Mesodermal cell (in vitro differentiated cells): Measurements from ENCODE around the gene SBDS.
"Not testable (repeated sequence)": the region's sequence is repeated elsewhere in the genome, so short reads cannot be mapped to it uniquely, and the experiment has no call there.

Experiments used
- H3K27ac ChIP-seq: 2 replicates; pipeline ENCODE4 v1.7.0; 2013; ENCODE audit warnings: mild to moderate bottlenecking, low read depth, low read length, moderate library complexity; ENCODE audit not compliant: severe bottlenecking
- H3K36me3 ChIP-seq: 2 replicates; pipeline ENCODE4 v1.7.1; 2013; ENCODE audit warnings: mild to moderate bottlenecking, low read length, moderate library complexity; ENCODE audit not compliant: control insufficient read depth, insufficient read depth
- H3K4me1 ChIP-seq: one replicate; pipeline ENCODE4 v1.7.1; 2013; ENCODE audit warnings: mild to moderate bottlenecking, low read length; ENCODE audit not compliant: insufficient read depth, control insufficient read depth, poor library complexity, severe bottlenecking
- H3K4me3 ChIP-seq: 2 replicates; pipeline ENCODE4 v1.7.0; 2013; ENCODE audit warnings: low read length, control low read depth, mild to moderate bottlenecking; ENCODE audit not compliant: insufficient read depth, poor library complexity, severe bottlenecking; ENCODE audit errors: extremely low read depth
- H3K9me3 ChIP-seq: 2 replicates; pipeline ENCODE4 v1.7.1; 2013; ENCODE audit warnings: mild to moderate bottlenecking, low read length, moderate library complexity; ENCODE audit not compliant: control insufficient read depth
- WGBS, 2 experiments: methylation state at CpG; one replicate each; pipeline ENCODE4 v1.1.5; 2013; ENCODE audit warnings: missing lambda C conversion rate in 2 of 2; ENCODE audit not compliant: insufficient coverage in 2 of 2; 5-methylcytosine and 5-hydroxymethylcytosine counted together

Gene SBDS

GRCh38 chr7:67019562-67020390 lies 24.4 kb upstream of the SBDS start:
- Histone ChIP-seq H3K36me3 (peaks cover 66% of the 10 kb centered on the region), H3K4me1 (no peaks in the 10 kb centered on the region), H3K4me3 (no peak overlapping the region), H3K27ac (no peak overlapping the region), H3K9me3 (no peaks in the 10 kb centered on the region)
- WGBS, 2 experiments: 79 to 85% methylated on average over 8 of the region's 8 CpGs

- H3K27ac ChIP-seq: no peak overlapping the region
- peaks cover 70% of the 10 kb centered on the region for H3K36me3 ChIP-seq
- no peaks in the 10 kb centered on the region for H3K4me1 ChIP-seq
- H3K9me3 ChIP-seq: no peaks in the 10 kb centered on the region
- no peak overlapping the region for H3K4me3 ChIP-seq
- 80 to 88% methylated on average over 7 of the region's 7 CpGs for WGBS, 2 experiments
Observed at GRCh38 chr7:67018940-67019339, 23.6 kb upstream of the SBDS start.

GRCh38 chr7:67017971-67018370 lies 22.6 kb upstream of the SBDS start:
- H3K27ac ChIP-seq, H3K9me3 ChIP-seq, H3K4me1 ChIP-seq, H3K4me3 ChIP-seq: not testable (repeated sequence)
- peaks cover 74% of the 10 kb centered on the region for H3K36me3 ChIP-seq
- WGBS, 2 experiments: 90 to 96% methylated on average over 2 to 3 of the region's 8 CpGs

- H3K27ac ChIP-seq, H3K4me1 ChIP-seq, H3K9me3 ChIP-seq, H3K4me3 ChIP-seq: not testable (repeated sequence)
- 91 to 97% methylated on average over 4 of the region's 9 CpGs for WGBS, 2 experiments
- H3K36me3 ChIP-seq: peaks cover 70% of the 10 kb centered on the region
Observed at GRCh38 chr7:67014076-67014622, 18.8 kb upstream of the SBDS start.

- H3K36me3 ChIP-seq: peaks cover 61% of the 10 kb centered on the region
- WGBS, 2 experiments: 94% methylated on average over 2 of the region's 3 CpGs
- H3K4me3 ChIP-seq, H3K4me1 ChIP-seq, H3K9me3 ChIP-seq, H3K27ac ChIP-seq: not testable (repeated sequence)
Observed at GRCh38 chr7:67009677-67010076, 14.3 kb upstream of the SBDS start.

GRCh38 chr7:67008260-67008659 lies 12.9 kb upstream of the SBDS start:
- H3K36me3 ChIP-seq: peaks cover 50% of the 10 kb centered on the region
- H3K27ac ChIP-seq: no peak overlapping the region
- no peak overlapping the region for H3K4me3 ChIP-seq
- H3K4me1 ChIP-seq: no peaks in the 10 kb centered on the region
- WGBS, 2 experiments: 88 to 93% methylated on average over 1 to 3 of the region's 4 CpGs
- no peaks in the 10 kb centered on the region for H3K9me3 ChIP-seq

- Histone ChIP-seq H3K4me1 (no peaks in the 10 kb centered on the region), H3K4me3 (no peak overlapping the region), H3K36me3 (peaks cover 49% of the 10 kb centered on the region), H3K27ac (no peak overlapping the region), H3K9me3 (no peaks in the 10 kb centered on the region)
- WGBS, 2 experiments: 100% methylated on average over 1 of the region's 2 CpGs; no CpG with 5 or more reads in 1 of the 2 experiments
Observed at GRCh38 chr7:67006965-67007364, 11.6 kb upstream of the SBDS start.

- H3K4me1 ChIP-seq, H3K9me3 ChIP-seq, H3K4me3 ChIP-seq, H3K27ac ChIP-seq: not testable (repeated sequence)
- H3K36me3 ChIP-seq: peaks cover 28% of the 10 kb centered on the region
- WGBS, 2 experiments: no CpG with 5 or more reads among the region's 2 CpGs
Observed at GRCh38 chr7:67004145-67004544, 8.8 kb upstream of the SBDS start.

- not testable (repeated sequence) for H3K27ac ChIP-seq, H3K4me3 ChIP-seq, H3K4me1 ChIP-seq, H3K9me3 ChIP-seq
- 100% methylated on average over 1 of the region's 5 CpGs; no CpG with 5 or more reads in 1 of the 2 experiments for WGBS, 2 experiments
- peaks cover 13% of the 10 kb centered on the region for H3K36me3 ChIP-seq
Observed at GRCh38 chr7:67000601-67001258, 5.3 kb upstream of the SBDS start.

GRCh38 chr7:66996444-66997191 lies 1.2 kb upstream of the SBDS start, which contains the start of gene TYW1:
TSS of gene TYW1 (plus strand) at chr7:66996833. CDS start at chr7:66996979, 146 bp downstream.
- not testable (repeated sequence) for H3K4me1 ChIP-seq, H3K9me3 ChIP-seq
- 0% methylated on average over 14 to 24 of the region's 44 CpGs for WGBS, 2 experiments
- peak within 1 kb of the TSS; percentile 65 for H3K4me3 ChIP-seq
- peak within 1 kb of the TSS; percentile 79 for H3K27ac ChIP-seq
- peaks cover 29% of the 10 kb centered on the region for H3K36me3 ChIP-seq
